Measurements from ENCODE around the gene SLC25A26.
"Not testable (repeated sequence)": the region's sequence is repeated elsewhere in the genome, so short reads cannot be mapped to it uniquely, and the experiment has no call there.

SLC25A26 gene

DNA sequence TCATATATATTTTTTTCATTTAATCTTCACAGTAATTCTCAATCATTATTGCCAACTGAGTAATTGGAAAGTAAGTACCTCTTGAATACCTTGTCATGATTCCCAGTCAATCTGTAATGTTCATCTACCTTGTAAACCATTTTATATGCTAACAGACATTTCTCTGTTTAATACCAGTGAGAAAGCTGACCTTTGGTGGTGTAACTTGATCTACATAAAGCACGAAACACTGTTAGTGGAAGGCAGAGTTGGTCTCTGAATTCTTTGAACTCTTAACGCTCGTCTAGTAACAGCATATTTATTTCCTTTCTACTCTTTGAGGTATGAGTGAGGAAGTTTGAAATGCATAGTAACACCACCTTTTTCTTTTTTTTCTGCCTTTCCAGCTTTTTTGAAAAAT is 59.5 kb downstream of the SLC25A26 start:
- no peaks in the 10 kb centered on the region for H3K27me3 ChIP-seq (ENCODE audit: insufficient read depth, low read depth, severe bottlenecking)
- TF ChIP-seq, protein P1, sequence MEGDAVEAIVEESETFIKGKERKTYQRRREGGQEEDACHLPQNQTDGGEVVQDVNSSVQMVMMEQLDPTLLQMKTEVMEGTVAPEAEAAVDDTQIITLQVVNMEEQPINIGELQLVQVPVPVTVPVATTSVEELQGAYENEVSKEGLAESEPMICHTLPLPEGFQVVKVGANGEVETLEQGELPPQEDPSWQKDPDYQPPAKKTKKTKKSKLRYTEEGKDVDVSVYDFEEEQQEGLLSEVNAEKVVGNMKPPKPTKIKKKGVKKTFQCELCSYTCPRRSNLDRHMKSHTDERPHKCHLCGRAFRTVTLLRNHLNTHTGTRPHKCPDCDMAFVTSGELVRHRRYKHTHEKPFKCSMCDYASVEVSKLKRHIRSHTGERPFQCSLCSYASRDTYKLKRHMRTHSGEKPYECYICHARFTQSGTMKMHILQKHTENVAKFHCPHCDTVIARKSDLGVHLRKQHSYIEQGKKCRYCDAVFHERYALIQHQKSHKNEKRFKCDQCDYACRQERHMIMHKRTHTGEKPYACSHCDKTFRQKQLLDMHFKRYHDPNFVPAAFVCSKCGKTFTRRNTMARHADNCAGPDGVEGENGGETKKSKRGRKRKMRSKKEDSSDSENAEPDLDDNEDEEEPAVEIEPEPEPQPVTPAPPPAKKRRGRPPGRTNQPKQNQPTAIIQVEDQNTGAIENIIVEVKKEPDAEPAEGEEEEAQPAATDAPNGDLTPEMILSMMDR (IDR thresholded peaks at IDR 0.05; ENCODE audit: low read depth, low read length): no peak
- DNase-seq: no peak

DNA sequence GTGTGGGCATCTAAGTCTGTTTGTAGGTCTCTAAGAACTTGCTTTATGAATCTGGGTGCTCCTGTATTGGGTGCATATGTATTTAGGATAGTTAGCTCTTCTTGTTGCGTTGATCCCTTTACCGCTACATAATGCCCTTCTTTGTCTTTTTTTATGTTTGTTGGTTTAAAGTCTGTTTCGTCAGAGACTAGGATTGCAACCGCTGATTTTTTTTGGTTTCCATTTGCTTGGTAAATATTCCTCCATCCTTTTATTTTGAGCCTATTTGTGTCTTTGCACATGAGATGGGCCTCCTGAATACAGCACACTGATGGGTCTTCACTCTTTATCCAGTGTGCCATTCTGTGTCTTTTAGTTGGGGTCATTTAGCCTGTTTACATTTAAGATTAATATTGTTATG is 71.1 kb downstream of the SLC25A26 start:
- H3K36me3 ChIP-seq; H3K4me3 ChIP-seq (ENCODE audit: low read depth, low read length); H3K27me3 ChIP-seq (ENCODE audit: insufficient read depth, low read depth, severe bottlenecking); H3K9me3 ChIP-seq (ENCODE audit: severe bottlenecking); DNase-seq; H3K27ac ChIP-seq: not testable (repeated sequence)

More for the DNA sequence above, 59.5 kb downstream of the SLC25A26 start:
- Histone ChIP-seq H3K9me3 (ENCODE audit: severe bottlenecking) (no peaks in the 10 kb centered on the region), H3K36me3 (no peaks in the 10 kb centered on the region), H3K4me3 (ENCODE audit: low read depth, low read length) (no peak overlapping the region), H3K27ac (no peak overlapping the region)

DNA sequence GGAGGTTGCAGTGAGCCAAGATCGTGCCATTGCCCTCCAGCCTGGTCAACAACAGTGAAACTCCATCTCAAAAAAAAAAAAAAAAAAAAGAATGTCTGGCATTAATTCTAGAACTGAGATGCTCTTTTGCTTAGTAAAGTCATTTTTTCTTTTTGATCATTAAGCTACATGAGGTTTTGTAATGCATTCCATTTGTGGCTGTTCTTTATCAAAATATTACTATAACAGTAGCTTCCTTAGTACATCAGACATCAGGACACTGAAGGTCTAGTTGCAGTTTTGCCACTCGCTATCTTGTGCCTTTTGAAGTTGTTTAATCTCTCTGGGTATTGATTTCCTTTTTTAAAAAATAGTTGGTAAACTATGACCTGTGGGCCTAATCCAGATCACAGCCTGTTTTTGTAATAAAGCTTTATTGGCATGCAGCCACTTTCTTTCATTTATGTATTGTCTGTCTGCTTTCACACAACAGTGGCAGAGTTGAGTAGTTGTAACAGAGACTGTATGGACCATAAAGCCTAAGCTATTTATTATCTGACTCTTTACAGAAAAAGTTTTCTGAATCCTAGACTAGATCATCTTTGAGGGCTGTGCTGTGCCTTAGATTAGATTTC is 76.6 kb downstream of the SLC25A26 start:
- no peak overlapping the region for H3K4me3 ChIP-seq (ENCODE audit: low read depth, low read length)
- TF ChIP-seq, protein P1 (IDR thresholded peaks at IDR 0.05; ENCODE audit: low read depth, low read length): no peak
- DNase-seq: no peak
- H3K27ac ChIP-seq: no peak overlapping the region
- H3K36me3 ChIP-seq: no peaks in the 10 kb centered on the region
- no peaks in the 10 kb centered on the region for H3K27me3 ChIP-seq (ENCODE audit: insufficient read depth, low read depth, severe bottlenecking)
- no peaks in the 10 kb centered on the region for H3K9me3 ChIP-seq (ENCODE audit: severe bottlenecking)

DNA sequence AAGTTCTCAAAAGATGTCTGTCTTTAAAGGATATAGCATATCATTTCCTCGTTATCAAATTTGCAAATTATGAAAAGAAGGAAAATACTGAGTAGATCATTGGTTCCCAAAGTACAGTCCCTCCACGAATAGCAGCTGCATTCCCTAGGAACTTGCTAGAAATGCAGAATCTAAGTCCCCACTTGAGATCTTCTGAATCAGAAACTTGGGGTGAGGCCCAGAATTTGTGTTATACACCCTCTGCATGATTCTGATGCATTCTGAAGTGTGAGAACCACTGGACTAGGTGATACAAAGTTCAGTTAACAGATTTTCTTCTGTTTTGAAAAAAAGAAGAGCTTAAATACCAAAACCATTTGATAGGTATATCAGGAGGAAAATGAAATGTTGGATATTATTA is 77.1 kb downstream of the SLC25A26 start:
- TF ChIP-seq, protein P1 (IDR thresholded peaks at IDR 0.05; ENCODE audit: low read depth, low read length): no peak
- no peak for DNase-seq
- H3K9me3 ChIP-seq (ENCODE audit: severe bottlenecking): no peaks in the 10 kb centered on the region
- H3K4me3 ChIP-seq (ENCODE audit: low read depth, low read length): no peak overlapping the region
- H3K36me3 ChIP-seq: no peaks in the 10 kb centered on the region
- no peak overlapping the region for H3K27ac ChIP-seq
- H3K27me3 ChIP-seq (ENCODE audit: insufficient read depth, low read depth, severe bottlenecking): no peaks in the 10 kb centered on the region

DNA sequence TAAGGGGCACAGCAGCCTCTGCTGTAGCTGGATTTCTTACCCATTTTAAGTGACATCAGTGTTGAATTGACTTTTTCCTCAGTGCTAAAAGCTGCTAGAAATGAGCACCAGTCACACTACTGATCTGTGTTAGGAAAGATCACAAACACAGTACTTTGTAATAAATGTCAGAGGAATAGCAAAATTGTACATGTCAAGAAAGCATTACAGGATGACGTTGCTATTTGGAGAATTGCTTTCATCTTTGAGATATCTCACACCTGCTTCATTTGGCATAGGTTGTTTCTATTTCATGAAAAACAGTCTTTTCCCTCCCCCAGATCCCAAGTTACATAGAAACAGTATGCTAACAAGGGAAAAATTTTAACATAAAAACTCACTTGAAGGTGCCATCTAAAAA is 77.8 kb downstream of the SLC25A26 start:
- H3K4me3 ChIP-seq (ENCODE audit: low read depth, low read length): no peak overlapping the region
- no peak for DNase-seq
- H3K9me3 ChIP-seq (ENCODE audit: severe bottlenecking): no peaks in the 10 kb centered on the region
- no peak overlapping the region for H3K27ac ChIP-seq
- TF ChIP-seq, protein P1 (IDR thresholded peaks at IDR 0.05; ENCODE audit: low read depth, low read length): no peak
- H3K36me3 ChIP-seq: no peaks in the 10 kb centered on the region
- H3K27me3 ChIP-seq (ENCODE audit: insufficient read depth, low read depth, severe bottlenecking): no peaks in the 10 kb centered on the region

DNA sequence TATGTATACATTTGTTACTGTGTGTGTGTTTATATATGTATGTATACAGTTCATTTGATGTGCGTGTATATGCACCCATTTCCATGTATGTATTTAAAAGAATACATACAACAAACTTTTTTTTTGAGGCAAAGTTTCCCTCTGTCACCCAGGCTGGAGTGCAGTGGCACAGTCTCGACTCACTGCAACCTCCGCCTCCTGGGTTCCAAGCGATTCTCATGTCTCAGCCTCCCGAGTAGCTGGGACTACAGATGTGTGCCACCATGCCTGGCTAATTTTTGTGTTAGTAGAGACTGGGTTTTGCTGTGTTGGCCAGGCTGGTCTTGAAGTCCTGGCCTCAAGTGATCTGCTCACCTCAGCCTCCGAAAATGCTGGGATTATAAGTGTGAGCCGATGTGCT is 78.3 kb downstream of the SLC25A26 start:
- not testable (repeated sequence) for H3K4me3 ChIP-seq (ENCODE audit: low read depth, low read length); H3K36me3 ChIP-seq; H3K9me3 ChIP-seq (ENCODE audit: severe bottlenecking); DNase-seq; H3K27ac ChIP-seq; H3K27me3 ChIP-seq (ENCODE audit: insufficient read depth, low read depth, severe bottlenecking)

DNA sequence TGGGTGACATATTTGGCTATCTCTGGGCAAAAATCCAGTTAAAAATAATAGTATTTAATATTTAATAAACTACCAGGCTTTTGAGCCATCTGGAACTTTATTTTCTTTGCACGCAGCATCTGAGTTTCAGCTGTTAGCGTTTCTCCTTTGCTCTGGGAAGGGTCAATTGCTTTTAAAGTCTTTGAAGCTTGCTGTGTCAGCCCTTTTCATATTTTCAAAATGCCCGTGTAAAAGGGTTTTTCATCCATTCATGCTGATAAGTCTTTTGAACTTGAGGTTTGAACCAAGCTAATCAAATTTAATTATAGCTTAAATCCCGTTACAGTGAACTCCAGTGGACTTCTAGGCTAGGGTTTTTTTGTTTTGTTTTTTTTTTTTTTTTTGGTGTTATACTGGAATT is 79.1 kb downstream of the SLC25A26 start:
- TF ChIP-seq, protein P1 (IDR thresholded peaks at IDR 0.05; ENCODE audit: low read depth, low read length): no peak
- Histone ChIP-seq H3K36me3 (no peaks in the 10 kb centered on the region), H3K9me3 (ENCODE audit: severe bottlenecking) (no peaks in the 10 kb centered on the region), H3K27me3 (ENCODE audit: insufficient read depth, low read depth, severe bottlenecking) (no peaks in the 10 kb centered on the region), H3K4me3 (ENCODE audit: low read depth, low read length) (no peak overlapping the region), H3K27ac (no peak overlapping the region)
- no peak for DNase-seq

All from WERI-Rb-1 (cell line).